Measurements from ENCODE around the gene GNG12.
"Not testable (repeated sequence)": the region's sequence is repeated elsewhere in the genome, so short reads cannot be mapped to it uniquely, and the experiment has no call there.

GNG12 gene

GRCh38 chr1:67675800-67676199, 157.5 kb downstream of the GNG12 start:
- DNase-seq, result no peak

GRCh38 chr1:67674260-67675011, 158.8 kb downstream of the GNG12 start:
- no peak for DNase-seq

- no peak for DNase-seq
Observed at GRCh38 chr1:67673468-67674201, 159.6 kb downstream of the GNG12 start.

GRCh38 chr1:67672260-67672803, 160.9 kb downstream of the GNG12 start:
- DNase-seq, result no peak

- no peak for DNase-seq
Observed at GRCh38 chr1:67668660-67669059, 164.6 kb downstream of the GNG12 start.

GRCh38 chr1:67666636-67667035, 166.6 kb downstream of the GNG12 start:
- DNase-seq, result no peak

GRCh38 chr1:67665307-67665706, 168.0 kb downstream of the GNG12 start:
- DNase-seq, result not testable (repeated sequence)

GRCh38 chr1:67664048-67664447, 169.2 kb downstream of the GNG12 start:
- no peak for DNase-seq

- no peak for DNase-seq
Observed at GRCh38 chr1:67662884-67663283, 170.4 kb downstream of the GNG12 start.

GRCh38 chr1:67659229-67659628, 174.0 kb downstream of the GNG12 start:
- no peak for DNase-seq

- DNase-seq, result not testable (repeated sequence)
Observed at GRCh38 chr1:67657152-67657551, 176.1 kb downstream of the GNG12 start.

GRCh38 chr1:67655581-67655980, 177.7 kb downstream of the GNG12 start:
- no peak for DNase-seq

- no peak for DNase-seq
Observed at GRCh38 chr1:67653304-67653703, 180.0 kb downstream of the GNG12 start.

GRCh38 chr1:67652800-67653199, 180.5 kb downstream of the GNG12 start:
- no peak for DNase-seq
